Skin epidermis (tissue), 12 donors: ENCODE measurements around the gene SIAH2.

Experiments
- H3K27ac ChIP-seq, 21 experiments: fragments of 200-600 bp; sonication (generic) in 11 of 21; one replicate each; pipeline ENCODE4 v1.5.0; 2020; ENCODE audit warnings: mild to moderate bottlenecking in 3 of 21, inconsistent platforms in 2 of 21, moderate library complexity in 2 of 21
- H3K4me3 ChIP-seq, 7 experiments: fragments of 200-600 bp; sonication (generic) in 2 of 7; one replicate each; pipeline ENCODE4 v1.5.0; 2020; ENCODE audit warnings: inconsistent platforms in 2 of 7, mild to moderate bottlenecking in 2 of 7, moderate library complexity in 1 of 7

Gene SIAH2

DNA sequence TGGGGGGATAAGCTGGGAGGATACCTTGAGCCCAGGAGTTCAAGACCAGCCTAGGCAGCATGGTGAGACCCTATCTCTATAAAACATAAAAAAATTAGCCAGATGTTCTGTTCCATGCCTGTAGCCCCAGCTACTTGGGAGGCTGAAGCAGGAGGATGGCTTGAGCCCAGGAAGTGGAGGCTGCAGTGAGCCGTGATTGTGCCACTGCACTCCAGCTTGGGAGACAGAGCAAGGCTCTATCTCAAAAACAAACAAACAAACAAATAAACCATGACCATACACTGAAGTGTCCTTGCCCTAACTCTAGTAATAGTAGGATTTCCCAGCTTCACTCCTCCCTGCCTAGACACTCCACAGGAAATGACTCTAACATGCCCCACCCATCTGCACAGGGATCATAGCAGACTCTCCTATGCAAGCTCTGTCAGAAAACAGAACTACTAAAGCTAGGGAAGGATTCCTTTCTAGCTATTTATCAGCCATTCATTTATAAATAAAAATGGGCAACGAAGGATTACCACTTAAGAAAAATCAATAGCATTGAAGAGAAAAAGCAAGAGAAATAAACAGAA lies 63.8 kb downstream of the SIAH2 start:
- no peak overlapping the region for H3K27ac ChIP-seq
- H3K4me3 ChIP-seq: no peak overlapping the region

DNA sequence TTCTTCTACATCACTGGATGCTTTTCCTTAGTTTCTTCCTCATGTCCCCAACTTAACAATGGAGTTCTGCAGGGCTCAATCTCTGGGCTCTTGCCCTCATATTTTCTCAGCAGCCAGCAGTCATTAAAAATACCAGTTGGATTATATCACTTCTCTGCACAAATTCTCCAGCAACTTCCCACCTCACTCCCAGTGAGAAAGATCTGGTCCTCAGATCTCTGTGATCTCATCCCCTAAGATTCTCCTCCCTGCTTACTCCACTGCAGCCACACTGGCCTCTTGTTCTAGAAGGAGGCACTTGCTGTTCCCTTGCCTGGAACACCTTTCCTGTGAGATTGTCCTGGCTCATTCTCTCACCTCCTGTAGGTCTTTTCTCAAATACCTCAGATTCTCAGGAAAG lies 65.3 kb downstream of the SIAH2 start:
- H3K27ac ChIP-seq: no peak overlapping the region

GRCh38 chr3:150691414-150692040 lies 71.4 kb downstream of the SIAH2 start:
- Histone ChIP-seq H3K4me3 (no peak overlapping the region), H3K27ac (no peak overlapping the region)

More for the DNA sequence above, 65.3 kb downstream of the SIAH2 start:
- no peak overlapping the region for H3K4me3 ChIP-seq
